NCI-H1092 (cell line): ENCODE results near the gene GALNS.

Experiments used
- DNase-seq: peaks from one replicate; lab custom pipeline; 2025; lab: John Stamatoyannopoulos, UW

The GALNS gene

GRCh38 chr16:88769617-88770460 is 86.9 kb downstream of the GALNS start:
- DNase-seq, result no peak

GRCh38 chr16:88768071-88768783 is 88.5 kb downstream of the GALNS start:
- peak; percentile 45 for DNase-seq

DNA sequence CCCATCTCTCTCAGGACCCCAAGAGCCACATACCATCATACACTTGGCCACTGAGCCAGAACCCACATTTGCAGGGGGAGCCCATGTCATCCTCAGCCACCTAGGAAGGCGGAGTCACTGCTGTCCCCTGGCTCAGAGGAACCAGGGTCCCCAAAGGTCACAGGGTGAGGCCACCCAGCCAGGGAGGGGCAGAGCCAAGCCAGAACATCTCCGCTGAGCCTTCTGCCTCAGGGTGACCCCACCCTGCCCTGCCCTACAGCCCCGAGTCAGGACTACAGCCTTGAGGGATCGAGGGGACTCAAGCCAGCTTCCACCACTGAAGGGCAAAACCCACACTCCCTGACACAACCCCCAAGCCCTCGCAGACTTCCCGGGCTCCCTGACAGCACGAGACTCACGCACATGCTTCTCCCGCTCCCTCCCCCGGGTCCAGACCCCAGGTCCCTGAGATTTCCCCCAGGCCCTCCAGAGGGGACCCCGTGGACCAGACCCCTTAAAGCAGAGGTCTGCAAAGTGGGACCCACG is 89.1 kb downstream of the GALNS start:
- DNase-seq, result no peak

GRCh38 chr16:88766975-88767374 is 89.8 kb downstream of the GALNS start:
- no peak for DNase-seq

DNA sequence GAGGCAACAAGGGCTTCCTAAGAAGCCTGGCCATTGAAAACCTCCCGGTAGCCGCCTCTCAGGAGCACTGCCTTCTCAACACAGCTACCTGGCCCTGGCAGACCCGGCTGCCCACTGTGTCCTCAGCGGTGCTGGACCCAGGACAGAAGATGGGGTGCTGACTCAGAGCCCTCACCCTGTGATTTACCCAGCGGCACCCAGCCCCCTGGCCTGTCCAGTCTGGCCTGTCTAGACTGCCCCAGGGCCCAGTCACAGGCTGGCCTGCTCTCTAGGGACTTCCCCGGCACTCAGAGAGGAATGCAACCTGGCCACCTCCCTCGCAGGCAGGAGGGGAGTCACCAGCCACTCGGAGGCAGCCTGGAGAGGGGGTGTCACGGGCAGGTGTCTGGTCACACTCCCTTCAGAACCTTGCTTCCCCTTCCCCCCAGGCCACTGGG is 91.8 kb downstream of the GALNS start:
- DNase-seq, result no peak

DNA sequence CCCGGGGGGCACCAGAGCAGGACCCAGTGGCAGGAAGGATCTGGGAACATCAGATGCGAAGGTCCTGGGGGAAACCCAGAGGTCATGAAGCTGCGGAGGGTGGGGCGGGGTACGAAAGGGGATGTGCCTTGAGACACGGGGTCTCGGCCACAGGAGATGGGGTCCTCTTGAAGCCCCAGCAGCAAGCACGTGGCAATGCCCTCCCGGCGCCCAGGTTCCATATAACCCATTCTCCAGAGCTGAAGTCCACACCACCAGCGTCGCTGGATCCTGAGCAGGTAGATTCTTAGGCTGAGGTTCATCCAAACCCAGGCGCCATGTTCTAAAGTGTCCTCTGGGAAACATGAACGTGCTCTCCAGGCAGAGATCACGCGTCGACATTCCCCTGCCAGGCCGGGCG is 92.7 kb downstream of the GALNS start:
- DNase-seq, result no peak
